H1 (cell line): ENCODE measurements around the gene TGFA. TPM values are rescaled to one million over a fixed set of nuclear protein-coding genes. Genes with fewer than 3 reads are reported as not detected.

ENCODE experiments used
- CBX5 ChIP-seq: fragments of 300-800, 300-1000 bp; sonication (generic); IDR thresholded peaks from 2 replicates; pipeline ENCODE4 v1.7.1; 2016; ENCODE audit warnings: antibody characterized with exemption, low read length, low read depth
- CHD1 ChIP-seq: IDR thresholded peaks from 2 replicates; pipeline ENCODE4 v1.6.1; 2012; ENCODE audit warnings: low read depth, low read length, improper control_type of control experiment
- KDM4A ChIP-seq: IDR thresholded peaks from one replicate; pipeline ENCODE4 v1.7.1; 2012; ENCODE audit warnings: low read depth, mild to moderate bottlenecking, moderate library complexity, low read length, inconsistent platforms; ENCODE audit not compliant: severe bottlenecking
- POLR2A ChIP-seq, 2 experiments: IDR thresholded peaks; 1 replicate in 1 of 2; 2 replicates in 1 of 2; pipeline ENCODE4 v1.6.1; 2011; ENCODE audit warnings: low read depth in 2 of 2, low read length in 2 of 2, mild to moderate bottlenecking in 2 of 2; ENCODE audit errors: control extremely low read depth in 1 of 2
- RNF2 ChIP-seq: fragments of 200-900, 300-1000 bp; sonication (generic); IDR thresholded peaks from 2 replicates; pipeline ENCODE4 v1.7.1; 2016; ENCODE audit warnings: borderline replicate concordance, low read depth, mild to moderate bottlenecking, antibody characterized with exemption, low read length; ENCODE audit not compliant: poor library complexity, severe bottlenecking; ENCODE audit errors: missing control alignments
- SIRT6 ChIP-seq: IDR thresholded peaks from one replicate; pipeline ENCODE4 v1.7.1; 2012; ENCODE audit warnings: low read length, inconsistent platforms
- SUZ12 ChIP-seq: fragments of 200-600 bp; sonication (generic); IDR thresholded peaks from 2 replicates; pipeline ENCODE4 v1.6.1; 2012; ENCODE audit warnings: mild to moderate bottlenecking, inconsistent platforms, low read length, moderate library complexity, mixed read lengths
- USF2 ChIP-seq: IDR thresholded peaks from 2 replicates; pipeline ENCODE4 v1.6.1; 2011; ENCODE audit warnings: low read length, improper control_type of control experiment
- polyA plus RNA-seq, 7 experiments: library from polyadenylated mRNA; depleted of rRNA in 3 of 7; stranded (reverse) in 5 of 7; unstranded in 2 of 7; fragments of >200 nt in 5 of 7; fragments of 200-250 nt in 2 of 7; gene quantifications; 1 replicate in 5 of 7; 2 replicates in 1 of 7; 4 replicates in 1 of 7; pipeline versions ENCODE4 v1.2.1 to v1.2.3, GENCODE V29; 2011 to 2013; ENCODE audit warnings: missing spikeins in 2 of 7, mixed read lengths in 2 of 7
- total RNA-seq: library from RNA; stranded (reverse); fragmentation: NEBNext Ultra II Directional; extraction: Animal tissue kit (Norgen Biotek cat#: 25700); gene quantifications from 2 replicates; pipeline ENCODE4 v1.2.1, GENCODE V29; 2021

Gene TGFA
- total and polyA plus RNA-seq, 2 of the 8 experiments (the other 6 are each of a cell fraction or from before 2014, with no cell fraction given) = 1.8 to 3.7 TPM

GRCh38 chr2:70484086-70484485 lies 69.5 kb downstream of the TGFA start (continued):
- TF ChIP-seq CHD1 (no peak), SIRT6 (no peak), KDM4A (no peak), RNF2 (no peak), USF2 (no peak), CBX5 (no peak), POLR2A (IDR thresholded peaks at IDR 0.05; ENCODE audit: control extremely low read depth in 1 of 2, low read depth in 2 of 2, low read length in 2 of 2) (no peak), SUZ12 (no peak)
